ENCODE measurements around the gene CA10.

The CA10 gene

GRCh38 chr17:51718983-51719382, 439.5 kb downstream of the CA10 start:
- no peak for DNase-seq (ENCODE audit: low read depth, low spot score)
- TF ChIP-seq, protein P1, sequence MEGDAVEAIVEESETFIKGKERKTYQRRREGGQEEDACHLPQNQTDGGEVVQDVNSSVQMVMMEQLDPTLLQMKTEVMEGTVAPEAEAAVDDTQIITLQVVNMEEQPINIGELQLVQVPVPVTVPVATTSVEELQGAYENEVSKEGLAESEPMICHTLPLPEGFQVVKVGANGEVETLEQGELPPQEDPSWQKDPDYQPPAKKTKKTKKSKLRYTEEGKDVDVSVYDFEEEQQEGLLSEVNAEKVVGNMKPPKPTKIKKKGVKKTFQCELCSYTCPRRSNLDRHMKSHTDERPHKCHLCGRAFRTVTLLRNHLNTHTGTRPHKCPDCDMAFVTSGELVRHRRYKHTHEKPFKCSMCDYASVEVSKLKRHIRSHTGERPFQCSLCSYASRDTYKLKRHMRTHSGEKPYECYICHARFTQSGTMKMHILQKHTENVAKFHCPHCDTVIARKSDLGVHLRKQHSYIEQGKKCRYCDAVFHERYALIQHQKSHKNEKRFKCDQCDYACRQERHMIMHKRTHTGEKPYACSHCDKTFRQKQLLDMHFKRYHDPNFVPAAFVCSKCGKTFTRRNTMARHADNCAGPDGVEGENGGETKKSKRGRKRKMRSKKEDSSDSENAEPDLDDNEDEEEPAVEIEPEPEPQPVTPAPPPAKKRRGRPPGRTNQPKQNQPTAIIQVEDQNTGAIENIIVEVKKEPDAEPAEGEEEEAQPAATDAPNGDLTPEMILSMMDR (IDR thresholded peaks at IDR 0.05; ENCODE audit: insufficient read depth, low read length, missing control alignments) = no peak
- ChIA-PET POLR2A (no interaction called here), CTCF (no interaction called here)
- H3K4me3 ChIP-seq (ENCODE audit: low read depth, low read length) = no peak overlapping the region

GRCh38 chr17:51711581-51711980, 446.9 kb downstream of the CA10 start:
- TF ChIP-seq, protein P1 (IDR thresholded peaks at IDR 0.05; ENCODE audit: insufficient read depth, low read length, missing control alignments) = no peak
- POLR2A ChIA-PET = no interaction called here
- CTCF ChIA-PET = no interaction called here
- DNase-seq (ENCODE audit: low read depth, low spot score) = no peak
- no peak overlapping the region for H3K4me3 ChIP-seq (ENCODE audit: low read depth, low read length)

- H3K4me3 ChIP-seq (ENCODE audit: low read depth, low read length) = no peak overlapping the region
- ChIA-PET CTCF (no interaction called here), POLR2A (no interaction called here)
- TF ChIP-seq, protein P1 (IDR thresholded peaks at IDR 0.05; ENCODE audit: insufficient read depth, low read length, missing control alignments) = no peak
- no peak for DNase-seq (ENCODE audit: low read depth, low spot score)
Measured at GRCh38 chr17:51710634-51710979, 447.9 kb downstream of the CA10 start.

- TF ChIP-seq, protein P1 (IDR thresholded peaks at IDR 0.05; ENCODE audit: insufficient read depth, low read length, missing control alignments) = no peak
- no peak overlapping the region for H3K4me3 ChIP-seq (ENCODE audit: low read depth, low read length)
- POLR2A ChIA-PET = no interaction called here
- DNase-seq (ENCODE audit: low read depth, low spot score) = no peak
- CTCF ChIA-PET = no interaction called here
Measured at GRCh38 chr17:51709694-51710633, 448.6 kb downstream of the CA10 start.

DNA sequence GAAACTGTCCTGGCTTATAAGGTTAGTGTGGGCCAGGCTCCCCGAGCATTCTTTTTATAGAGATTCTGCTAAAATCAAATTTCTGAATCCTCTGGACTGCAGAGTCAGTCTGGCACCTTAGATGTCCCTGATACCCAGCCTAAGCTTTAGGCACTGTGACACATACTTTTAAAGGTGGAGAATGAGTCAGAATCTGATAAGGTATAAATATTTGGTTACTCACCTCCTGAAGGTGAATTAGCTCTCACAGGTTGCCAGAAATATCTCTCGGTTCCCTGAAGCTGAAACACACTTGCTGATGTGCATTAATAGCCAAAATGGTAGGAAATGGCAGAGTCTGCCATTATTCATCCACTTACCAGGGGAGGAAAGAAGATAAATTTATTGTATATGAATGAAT, 451.3 kb downstream of the CA10 start:
- CTCF ChIA-PET = no interaction called here
- TF ChIP-seq, protein P1 (IDR thresholded peaks at IDR 0.05; ENCODE audit: insufficient read depth, low read length, missing control alignments) = no peak
- no peak for DNase-seq (ENCODE audit: low read depth, low spot score)
- H3K4me3 ChIP-seq (ENCODE audit: low read depth, low read length) = no peak overlapping the region
- POLR2A ChIA-PET = no interaction called here

GRCh38 chr17:51706093-51706492, 452.4 kb downstream of the CA10 start:
- ChIA-PET CTCF (no interaction called here), POLR2A (no interaction called here)
- TF ChIP-seq, protein P1 (IDR thresholded peaks at IDR 0.05; ENCODE audit: insufficient read depth, low read length, missing control alignments) = no peak
- no peak overlapping the region for H3K4me3 ChIP-seq (ENCODE audit: low read depth, low read length)
- no peak for DNase-seq (ENCODE audit: low read depth, low spot score)

Measured in AG04449 (cell line).